Measurements from ENCODE around the gene WNK2. TPM values are rescaled to one million over a fixed set of nuclear protein-coding genes. Genes with fewer than 3 reads are reported as not detected.
"Not testable (repeated sequence)": the region's sequence is repeated elsewhere in the genome, so short reads cannot be mapped to it uniquely, and the experiment has no call there.

WNK2 gene
- total RNA-seq, 1 donor from 2014 or later = 1.0 TPM

DNA sequence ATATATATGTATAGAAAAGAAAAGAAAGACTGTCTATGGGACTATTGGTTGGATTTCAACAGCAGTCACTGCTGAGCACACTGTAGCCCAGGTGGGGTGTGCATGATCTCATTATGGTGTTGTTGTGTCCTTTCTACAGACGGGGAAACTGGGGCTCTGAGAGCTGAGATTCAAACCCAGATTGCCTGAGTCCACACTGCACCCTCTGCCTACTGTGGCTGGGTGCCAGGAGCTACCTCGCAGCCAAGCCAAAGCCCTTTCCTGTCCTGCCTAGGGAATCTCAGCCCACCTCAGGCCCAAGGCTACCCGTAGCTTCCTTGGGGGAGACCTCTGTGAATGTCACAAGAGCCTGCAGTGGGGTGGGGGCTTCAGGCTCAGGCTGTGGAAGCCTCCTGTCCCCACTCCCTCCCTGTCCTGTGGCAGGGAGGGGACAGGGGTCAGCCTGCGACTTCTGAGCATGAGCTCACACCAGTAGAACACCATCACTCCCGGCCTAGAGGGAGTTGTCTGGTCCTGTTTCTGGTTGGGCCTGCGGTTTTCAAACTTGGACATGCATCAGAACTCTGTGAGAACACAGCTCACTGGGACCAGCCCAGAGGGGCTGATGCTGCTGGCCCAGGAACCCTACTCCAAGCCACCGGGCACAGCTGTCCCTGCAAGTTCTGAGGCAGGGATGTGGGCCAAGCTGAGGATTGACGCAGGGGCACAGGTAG, 42.0 kb upstream of the WNK2 start:
- no peak overlapping the region for H3K4me3 ChIP-seq (ENCODE audit: low read depth, low read length)
- no peak for TF ChIP-seq CTCF (conservative IDR thresholded peaks at IDR 0.05; ENCODE audit: low read depth, low read length)
- DNase-seq (ENCODE audit: low read depth) = no peak

DNA sequence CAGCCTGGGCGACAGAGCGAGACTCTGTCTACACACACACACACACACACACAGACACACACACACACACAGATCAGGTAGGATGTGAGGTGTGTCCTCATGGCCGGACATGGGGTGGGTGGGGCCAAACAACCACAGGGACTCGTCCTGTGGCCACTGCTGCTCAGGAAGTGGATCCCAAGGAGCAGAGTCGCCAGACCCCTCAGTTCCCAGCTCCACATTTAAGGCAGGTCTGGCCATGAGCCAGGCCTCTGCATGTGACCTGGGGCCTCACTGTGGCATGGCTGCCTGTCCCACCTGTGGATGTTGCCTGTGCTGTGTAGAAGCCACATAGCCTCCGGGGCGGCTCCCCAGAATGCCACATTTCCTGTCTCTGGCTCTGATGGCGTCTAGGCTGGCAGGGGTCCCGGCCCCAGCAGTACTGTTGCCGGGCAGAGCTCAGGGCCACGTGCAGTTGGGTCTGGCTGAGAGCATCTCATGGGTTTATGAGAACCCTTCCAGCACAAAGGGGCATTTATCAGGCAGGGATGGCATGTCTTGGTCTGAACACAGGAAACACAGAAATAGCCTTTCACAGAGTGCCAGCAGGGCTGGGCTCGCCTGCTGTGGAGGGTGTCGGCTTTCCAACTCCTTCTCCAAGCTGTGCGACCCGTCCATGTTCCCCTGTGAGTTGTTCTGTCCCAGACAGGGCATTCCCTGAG, 40.0 kb upstream of the WNK2 start:
- TF ChIP-seq CTCF (conservative IDR thresholded peaks at IDR 0.05; ENCODE audit: low read depth, low read length) = no peak
- H3K4me3 ChIP-seq (ENCODE audit: low read depth, low read length) = no peak overlapping the region
- DNase-seq (ENCODE audit: low read depth) = no peak

DNA sequence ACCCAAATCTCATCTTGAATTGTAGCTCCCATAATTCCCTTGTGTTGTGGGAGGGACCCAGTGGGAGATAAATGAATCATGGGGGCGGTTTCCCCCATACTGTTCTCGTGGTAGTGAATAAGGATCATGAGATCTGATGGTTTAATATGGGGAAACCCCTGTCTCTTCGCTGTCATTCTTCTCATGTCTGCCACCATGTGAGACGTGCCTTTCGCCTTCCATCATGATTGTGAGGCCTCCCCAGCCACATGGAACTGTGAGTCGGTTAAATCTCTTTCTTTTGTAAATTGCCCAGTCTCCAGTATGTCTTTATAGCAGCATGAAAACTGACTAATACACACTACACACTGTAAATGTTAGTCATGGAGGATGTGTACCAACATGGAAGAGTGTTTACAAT, 37.2 kb upstream of the WNK2 start:
- not testable (repeated sequence) for DNase-seq (ENCODE audit: low read depth)

GRCh38 chr9:93147632-93148031, 36.3 kb upstream of the WNK2 start:
- TF ChIP-seq CTCF (conservative IDR thresholded peaks at IDR 0.05; ENCODE audit: low read depth, low read length) = no peak

More for the DNA sequence above, 37.2 kb upstream of the WNK2 start:
- not testable (repeated sequence) for H3K4me3 ChIP-seq (ENCODE audit: low read depth, low read length)

DNA sequence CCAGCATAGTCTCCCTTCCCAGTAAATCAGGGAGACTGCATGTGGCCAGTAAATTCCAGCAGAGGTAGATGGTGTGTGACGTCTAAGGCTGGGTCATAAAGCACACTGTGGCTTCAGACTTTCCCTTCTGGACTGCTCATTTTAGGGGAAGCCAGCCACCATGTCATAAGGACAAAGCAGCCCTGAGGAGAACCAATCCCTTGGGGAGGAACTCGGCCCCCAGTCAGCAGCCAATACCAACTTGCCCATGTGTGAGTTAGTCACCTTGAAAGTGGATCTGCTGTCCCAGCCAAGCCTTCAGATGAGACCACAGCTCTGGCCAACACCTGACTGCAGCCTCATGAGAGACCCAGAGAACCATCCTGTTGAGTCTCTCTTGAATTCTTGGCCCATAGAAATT, 35.2 kb upstream of the WNK2 start:
- H3K4me3 ChIP-seq (ENCODE audit: low read depth, low read length) = no peak overlapping the region

More at GRCh38 chr9:93147632-93148031, 36.3 kb upstream of the WNK2 start:
- no peak for DNase-seq (ENCODE audit: low read depth)
- no peak overlapping the region for H3K4me3 ChIP-seq (ENCODE audit: low read depth, low read length)

GRCh38 chr9:93149361-93149760, 34.6 kb upstream of the WNK2 start:
- H3K4me3 ChIP-seq (ENCODE audit: low read depth, low read length) = no peak overlapping the region
- no peak for DNase-seq (ENCODE audit: low read depth)
- no peak for TF ChIP-seq CTCF (conservative IDR thresholded peaks at IDR 0.05; ENCODE audit: low read depth, low read length)

More for the DNA sequence above, 35.2 kb upstream of the WNK2 start:
- no peak for TF ChIP-seq CTCF (conservative IDR thresholded peaks at IDR 0.05; ENCODE audit: low read depth, low read length)
- no peak for DNase-seq (ENCODE audit: low read depth)

- H3K4me3 ChIP-seq (ENCODE audit: low read depth, low read length) = no peak overlapping the region
- no peak for DNase-seq (ENCODE audit: low read depth)
- no peak for TF ChIP-seq CTCF (conservative IDR thresholded peaks at IDR 0.05; ENCODE audit: low read depth, low read length)
Measured at GRCh38 chr9:93151097-93151784, 32.7 kb upstream of the WNK2 start.
